CD4-positive, alpha-beta T cell (primary cell): ENCODE data around the gene ENAH. TPM values are rescaled to one million over a fixed set of nuclear protein-coding genes. Genes with fewer than 3 reads are reported as not detected.
A peak's percentile ranks its signal among the peaks of the same experiment; 100 is the strongest.

Experiments
- ATAC-seq: fragments of 200-7000 bp; cut with Tn5 transposase; one replicate; pipeline ENCODE4 v1.10.0; 2022; ENCODE audit warnings: mild to moderate bottlenecking; ENCODE audit not compliant: poor library complexity
- CTCF ChIA-PET: fragments of 350-600 bp; sonication (Branson Sonifier 250); formaldehyde crosslinking; loops from one replicate; lab custom pipeline; 2021; ENCODE audit warnings: antibody characterized with exemption, inconsistent platforms; lab: Charles Lee
- POLR2A ChIA-PET: fragments of 350-600 bp; sonication (Branson Sonifier 250); formaldehyde crosslinking; loops from one replicate; lab custom pipeline; 2021; ENCODE audit warnings: antibody characterized with exemption, inconsistent platforms; lab: Charles Lee
- DNase-seq, 14 experiments: peaks; one replicate each; pipeline ENCODE4 v3.0.0-alpha.2; 2013 to 2020; ENCODE audit warnings: mixed read lengths in 2 of 14
- H3K27ac ChIP-seq, 2 donors: one replicate each; pipeline versions ENCODE4 v1.5.1 to v1.7.0; 2013; ENCODE audit warnings: low read length in 2 of 2, low read depth in 1 of 2, mild to moderate bottlenecking in 1 of 2
- H3K27me3 ChIP-seq, 2 experiments: 1 replicate in 1 of 2; 2 replicates in 1 of 2; pipeline versions ENCODE4 v1.6.1 to v1.7.0; 2013; ENCODE audit warnings: low read length in 2 of 2, control low read depth in 1 of 2, mild to moderate bottlenecking in 1 of 2, moderate library complexity in 1 of 2; ENCODE audit not compliant: insufficient read depth in 2 of 2, control insufficient read depth in 1 of 2
- H3K36me3 ChIP-seq: one replicate; pipeline ENCODE4 v1.6.1; 2013; ENCODE audit warnings: low read length, control low read depth; ENCODE audit not compliant: insufficient read depth
- H3K4me1 ChIP-seq: one replicate; pipeline ENCODE4 v1.6.1; 2013; ENCODE audit warnings: low read length, control low read depth; ENCODE audit not compliant: insufficient read depth
- H3K4me3 ChIP-seq: one replicate; pipeline ENCODE4 v1.5.1; 2013; ENCODE audit warnings: mild to moderate bottlenecking, low read length, moderate library complexity
- H3K9me3 ChIP-seq, 2 experiments: 1 replicate in 1 of 2; 2 replicates in 1 of 2; pipeline versions ENCODE4 v1.6.1 to v1.7.0; 2013; ENCODE audit warnings: low read length in 2 of 2, mild to moderate bottlenecking in 2 of 2, control low read depth in 1 of 2, moderate library complexity in 1 of 2; ENCODE audit not compliant: control insufficient read depth in 1 of 2, insufficient read depth in 1 of 2
- H3K27ac Mint-ChIP-seq: one replicate; pipeline ENCODE4 v1.8.0; 2020; ENCODE audit warnings: mixed read lengths
- H3K27me3 Mint-ChIP-seq: one replicate; pipeline ENCODE4 v1.8.0; 2021; ENCODE audit warnings: mixed read lengths
- H3K36me3 Mint-ChIP-seq: one replicate; pipeline ENCODE4 v1.8.0; 2021; ENCODE audit warnings: low read depth, mixed read lengths
- H3K4me1 Mint-ChIP-seq: one replicate; pipeline ENCODE4 v1.8.0; 2021; ENCODE audit warnings: low read depth, mixed read lengths
- H3K4me3 Mint-ChIP-seq: one replicate; pipeline ENCODE4 v1.8.0; 2020; ENCODE audit warnings: mild to moderate bottlenecking, mixed read lengths
- H3K9me3 Mint-ChIP-seq: one replicate; pipeline ENCODE4 v1.8.0; 2020; ENCODE audit warnings: mixed read lengths
- CTCF ChIP-seq: fragments of 200-600 bp; IDR thresholded peaks from one replicate; pipeline ENCODE4 v1.8.0; 2022; ENCODE audit warnings: antibody characterized with exemption, mild to moderate bottlenecking
- intact Hi-C, 2 experiments: fragments of 100-400 bp; cut with DNase I in 1 of 2; cut with micrococcal nuclease in 1 of 2; formaldehyde crosslinking; loops; one replicate each; pipeline versions ENCODE4 v1.15.1 to v1.9.0; 2023 to 2025; cut with DNase I, micrococcal nuclease
- total RNA-seq, 174 experiments: library from RNA in 2 of 174; stranded (reverse) in 2 of 174; gene quantifications; one replicate each; pipeline ENCODE4 v1.2.3 and lab custom pipeline; 2021 to 2026

Gene ENAH
- total RNA-seq, 2 experiments from 2014 or later: not detected

GRCh38 chr1:225466848-225467192, 186.1 kb downstream of the ENAH start:
- DNase-seq: no peak
- Histone ChIP-seq H3K27ac (peak overlapping the region; percentile 92 to 94), H3K4me1 (peaks cover 59% of the 10 kb centered on the region), H3K9me3 (no peaks in the 10 kb centered on the region), H3K4me3 (peak overlapping the region; percentile 79), H3K27me3 (no peaks in the 10 kb centered on the region), H3K36me3 (no peaks in the 10 kb centered on the region)
- Mint-ChIP-seq H3K27ac (peak overlapping the region; percentile 99), H3K4me3 (peak overlapping the region; percentile 96), H3K9me3 (no peaks in the 10 kb centered on the region), H3K27me3 (no peaks in the 10 kb centered on the region), H3K4me1 (peaks cover 40% of the 10 kb centered on the region), H3K36me3 (no peaks in the 10 kb centered on the region)
- POLR2A ChIA-PET: interaction anchor here (0.5 to 3.6 kb wide), 20 partner anchors 11 to 655 kb away, joined by 3 to 152 read pairs (median 8); partner anchors contain the start of genes H3-3A, LBR, PYCR2 and SDE2
- CTCF ChIA-PET: interaction anchor here (1.9 kb wide), 1 partner anchor 22 kb away, joined by 5 read pairs; no protein-coding TSS in a partner anchor
- intact Hi-C loops: loop anchor here (1.0 to 5.0 kb wide), 5 partner anchors 22 to 455 kb away; partner anchors contain the start of genes LBR (in 2 of the 2), PYCR2 (in 1 of the 2) and SRP9 (in 1 of the 2)
- TF ChIP-seq CTCF: no peak
- no peak for ATAC-seq

- no peaks in the 10 kb centered on the region for H3K27me3 Mint-ChIP-seq
- peaks cover 43% of the 10 kb centered on the region for H3K4me1 Mint-ChIP-seq
- no peaks in the 10 kb centered on the region for H3K36me3 ChIP-seq
- no peak for TF ChIP-seq CTCF
- ChIA-PET POLR2A (interaction anchor here (2.1 kb wide), 1 partner anchor 21 kb away, joined by 9 read pairs; no protein-coding TSS in a partner anchor), CTCF (interaction anchor here (0.9 to 1.9 kb wide), 2 partner anchors 9 to 21 kb away, joined by 4 to 5 read pairs; no protein-coding TSS in a partner anchor)
- no peak for ATAC-seq
- no peaks in the 10 kb centered on the region for H3K36me3 Mint-ChIP-seq
- H3K27ac ChIP-seq: no peak overlapping the region
- H3K27me3 ChIP-seq: no peaks in the 10 kb centered on the region
- H3K27ac Mint-ChIP-seq: peak overlapping the region; percentile 99
- H3K9me3 Mint-ChIP-seq: no peaks in the 10 kb centered on the region
- no peaks in the 10 kb centered on the region for H3K9me3 ChIP-seq
- no peak overlapping the region for H3K4me3 ChIP-seq
- peaks cover 68% of the 10 kb centered on the region for H3K4me1 ChIP-seq
- no peak overlapping the region for H3K4me3 Mint-ChIP-seq
- DNase-seq: no peak
- intact Hi-C loops: loop anchor here (2.0 to 5.0 kb wide), 3 partner anchors 37 to 456 kb away; partner anchors contain the start of genes LBR (in 1 of the 2), PYCR2 (in 1 of the 2) and SRP9 (in 1 of the 2)
These were observed 187.0 kb downstream of the ENAH start for GRCh38 chr1:225465793-225466517.

- Histone ChIP-seq H3K27ac (no peak overlapping the region), H3K4me1 (peaks cover 76% of the 10 kb centered on the region), H3K4me3 (no peak overlapping the region), H3K27me3 (no peaks in the 10 kb centered on the region), H3K9me3 (no peaks in the 10 kb centered on the region), H3K36me3 (no peaks in the 10 kb centered on the region)
- Mint-ChIP-seq H3K36me3 (no peaks in the 10 kb centered on the region), H3K4me3 (peak overlapping the region; percentile 48), H3K9me3 (no peaks in the 10 kb centered on the region), H3K4me1 (peaks cover 49% of the 10 kb centered on the region), H3K27me3 (no peaks in the 10 kb centered on the region), H3K27ac (peak overlapping the region; percentile 79)
- ChIA-PET POLR2A (interaction anchor here (2.1 kb wide), 1 partner anchor 20 kb away, joined by 9 read pairs; no protein-coding TSS in a partner anchor), CTCF (interaction anchor here (0.9 to 1.9 kb wide), 2 partner anchors 10 to 20 kb away, joined by 4 to 5 read pairs; no protein-coding TSS in a partner anchor)
- no peak for TF ChIP-seq CTCF
- intact Hi-C loops: loop anchor here (5.0 kb wide), 2 partner anchors 312 to 457 kb away; partner anchors contain the start of genes PYCR2 (in 1 of the 2) and SRP9 (in 1 of the 2)
- DNase-seq: no peak
- ATAC-seq: no peak
These were observed 187.8 kb downstream of the ENAH start for GRCh38 chr1:225464851-225465792.
